ENCODE results near the gene JMJD1C.
"Not testable (repeated sequence)": the region's sequence is repeated elsewhere in the genome, so short reads cannot be mapped to it uniquely, and the experiment has no call there.

The JMJD1C gene

GRCh38 chr10:63161592-63161991 is 304.2 kb downstream of the JMJD1C start:
- DNase-seq, result no peak

GRCh38 chr10:63157845-63158624 is 307.7 kb downstream of the JMJD1C start:
- peak; percentile 77 for DNase-seq

- DNase-seq, result no peak
Observed at GRCh38 chr10:63156236-63156635, 309.5 kb downstream of the JMJD1C start.

GRCh38 chr10:63155388-63156020 is 310.3 kb downstream of the JMJD1C start:
- DNase-seq, result no peak

GRCh38 chr10:63154546-63155387 is 311.0 kb downstream of the JMJD1C start:
- no peak for DNase-seq

- not testable (repeated sequence) for DNase-seq
Observed at GRCh38 chr10:63153868-63154545, 311.8 kb downstream of the JMJD1C start.

GRCh38 chr10:63150745-63151144 is 315.0 kb downstream of the JMJD1C start:
- no peak for DNase-seq

- no peak for DNase-seq
Observed at GRCh38 chr10:63146503-63146902, 319.3 kb downstream of the JMJD1C start.

GRCh38 chr10:63145782-63146181 is 320.0 kb downstream of the JMJD1C start:
- DNase-seq, result no peak

GRCh38 chr10:63143987-63144386 is 321.8 kb downstream of the JMJD1C start:
- no peak for DNase-seq

- DNase-seq, result no peak
Observed at GRCh38 chr10:63142136-63142535, 323.6 kb downstream of the JMJD1C start.

- DNase-seq, result no peak
Observed at GRCh38 chr10:63140077-63140476, 325.7 kb downstream of the JMJD1C start.

- no peak for DNase-seq
Observed at GRCh38 chr10:63137306-63137705, 328.5 kb downstream of the JMJD1C start.

GRCh38 chr10:63133821-63134557 is 331.8 kb downstream of the JMJD1C start:
- no peak for DNase-seq

GRCh38 chr10:63133056-63133820 is 332.5 kb downstream of the JMJD1C start, which contains the start of gene NRBF2:
Gene NRBF2 (plus strand): TSS chr10:63133328. CDS start chr10:63133471, 143 bp downstream.
- DNase-seq, result peak; percentile 98

- DNase-seq, result no peak
Observed at GRCh38 chr10:63132651-63133055, 333.1 kb downstream of the JMJD1C start.

- no peak for DNase-seq
Observed at GRCh38 chr10:63129888-63130287, 335.9 kb downstream of the JMJD1C start.

GRCh38 chr10:63128443-63128842 is 337.3 kb downstream of the JMJD1C start:
- DNase-seq, result no peak

GRCh38 chr10:63125459-63125858 is 340.3 kb downstream of the JMJD1C start:
- no peak for DNase-seq

- no peak for DNase-seq
Observed at GRCh38 chr10:63123727-63124362, 341.9 kb downstream of the JMJD1C start.

- DNase-seq, result no peak
Observed at GRCh38 chr10:63120554-63120953, 345.2 kb downstream of the JMJD1C start.

Data from CD4-positive, alpha-beta T cell treated with Interleukin-12 subunit alpha and Interleukin-12 subunit beta, for 1 hour (primary cell).